ENCODE measurements around the gene ZFR2. TPM values are rescaled to one million over a fixed set of nuclear protein-coding genes. Genes with fewer than 3 reads are reported as not detected.

ZFR2 gene
- total RNA-seq, 4 donors from 2014 or later: not detected

- WGBS, 2 donors: 96 to 97% methylated on average over 23 to 24 of the region's 35 CpGs
- H3K4me3 ChIP-seq: no peak overlapping the region
Measured at GRCh38 chr19:3807574-3808354, 61.1 kb downstream of the ZFR2 start.

GRCh38 chr19:3807131-3807480, 61.7 kb downstream of the ZFR2 start:
- peaks cover 0 to 49% of the 10 kb centered on the region in 2 donors for H3K27me3 ChIP-seq
- H3K36me3 ChIP-seq: no peaks in the 10 kb centered on the region
- no peaks in the 10 kb centered on the region for H3K9me3 ChIP-seq
- WGBS, 2 donors: 78 to 96% methylated on average over 10 to 19 of the region's 19 CpGs
- H3K27ac ChIP-seq: no peak overlapping the region
- DNase-seq (ENCODE audit: low spot score in 2 of 2): no peak
- TF ChIP-seq EP300 (IDR thresholded peaks at IDR 0.05): no peak
- TF ChIP-seq POLR2A (IDR thresholded peaks at IDR 0.05): no peak
- TF ChIP-seq CTCF (IDR thresholded peaks at IDR 0.05): no peak
- H3K4me1 ChIP-seq: peaks cover 0 to under 1% (median 0%) of the 10 kb centered on the region in 4 donors
- H3K4me3 ChIP-seq: no peak overlapping the region

More at GRCh38 chr19:3807574-3808354, 61.1 kb downstream of the ZFR2 start:
- no peak for DNase-seq (ENCODE audit: low spot score in 2 of 2)
- peaks cover 0 to 2% (median 0%) of the 10 kb centered on the region in 4 donors for H3K4me1 ChIP-seq
- no peak for TF ChIP-seq CTCF (IDR thresholded peaks at IDR 0.05)
- no peak for TF ChIP-seq POLR2A (IDR thresholded peaks at IDR 0.05)
- TF ChIP-seq EP300 (IDR thresholded peaks at IDR 0.05): no peak
- H3K27me3 ChIP-seq: peaks cover 0 to 43% of the 10 kb centered on the region in 2 donors
- H3K9me3 ChIP-seq: no peaks in the 10 kb centered on the region
- no peak overlapping the region for H3K27ac ChIP-seq
- no peaks in the 10 kb centered on the region for H3K36me3 ChIP-seq

GRCh38 chr19:3805859-3806258, 63.0 kb downstream of the ZFR2 start:
- no peak for TF ChIP-seq EP300 (IDR thresholded peaks at IDR 0.05)
- TF ChIP-seq POLR2A (IDR thresholded peaks at IDR 0.05): no peak
- TF ChIP-seq CTCF (IDR thresholded peaks at IDR 0.05): no peak

GRCh38 chr19:3804429-3804828, 64.4 kb downstream of the ZFR2 start:
- Histone ChIP-seq H3K27ac (no peak overlapping the region), H3K36me3 (no peaks in the 10 kb centered on the region), H3K4me1 (peaks cover 0 to 13% (median 3%) of the 10 kb centered on the region in 4 donors), H3K9me3 (no peaks in the 10 kb centered on the region), H3K4me3 (no peak overlapping the region), H3K27me3 (peaks cover 0 to 64% of the 10 kb centered on the region in 2 donors)
- no peak for DNase-seq (ENCODE audit: low spot score in 2 of 2)
- TF ChIP-seq POLR2A (IDR thresholded peaks at IDR 0.05) (no peak), EP300 (IDR thresholded peaks at IDR 0.05) (no peak), CTCF (IDR thresholded peaks at IDR 0.05) (no peak)
- 41 to 72% methylated on average over 10 to 13 of the region's 13 CpGs for WGBS, 2 donors

More at GRCh38 chr19:3805859-3806258, 63.0 kb downstream of the ZFR2 start:
- peaks cover 0 to 53% of the 10 kb centered on the region in 2 donors for H3K27me3 ChIP-seq
- peaks cover 0 to 13% (median 3%) of the 10 kb centered on the region in 4 donors for H3K4me1 ChIP-seq
- no peak for DNase-seq (ENCODE audit: low spot score in 2 of 2)
- WGBS, 2 donors: 87 to 92% methylated on average over 18 to 29 of the region's 29 CpGs
- no peaks in the 10 kb centered on the region for H3K36me3 ChIP-seq
- H3K9me3 ChIP-seq: no peaks in the 10 kb centered on the region
- no peak overlapping the region for H3K4me3 ChIP-seq
- H3K27ac ChIP-seq: no peak overlapping the region

- no peak for TF ChIP-seq CTCF (IDR thresholded peaks at IDR 0.05)
- no peak for TF ChIP-seq EP300 (IDR thresholded peaks at IDR 0.05)
- TF ChIP-seq POLR2A (IDR thresholded peaks at IDR 0.05): no peak
- Histone ChIP-seq H3K9me3 (no peaks in the 10 kb centered on the region), H3K4me1 (peaks cover 0 to 13% (median 3%) of the 10 kb centered on the region in 4 donors), H3K27ac (no peak overlapping the region), H3K27me3 (peaks cover 0 to 68% of the 10 kb centered on the region in 2 donors), H3K36me3 (no peaks in the 10 kb centered on the region), H3K4me3 (no peak overlapping the region)
- WGBS, 2 donors: 68 to 76% methylated on average over 9 to 10 of the region's 10 CpGs
- no peak for DNase-seq (ENCODE audit: low spot score in 2 of 2)
Measured at GRCh38 chr19:3803986-3804385, 64.9 kb downstream of the ZFR2 start.

Measured in tibial nerve (tissue), 4 donors.